ENCODE results near the gene LRRC75B. TPM values are rescaled to one million over a fixed set of nuclear protein-coding genes. Genes with fewer than 3 reads are reported as not detected.

Gene LRRC75B
- total and polyA plus RNA-seq, 2 of the 8 experiments (the other 6 are each of a cell fraction or from before 2014, with no cell fraction given) = 12.2 to 26.6 TPM

- TF ChIP-seq BCL11A (IDR thresholded peaks at IDR 0.05; ENCODE audit: low read depth in 2 of 2, low read length in 2 of 2) = no peak
- no peak for TF ChIP-seq ASH2L (IDR thresholded peaks at IDR 0.05; ENCODE audit: low read length)
- no peak for TF ChIP-seq CBX5 (IDR thresholded peaks at IDR 0.05; ENCODE audit: low read depth, low read length)
- TF ChIP-seq RAD21 (IDR thresholded peaks at IDR 0.05 in 1 of 2, conservative IDR thresholded peaks at IDR 0.05 in 1 of 2; ENCODE audit: low read depth in 2 of 2, low read length in 2 of 2) = no peak
- TF ChIP-seq CREB1 (IDR thresholded peaks at IDR 0.05) = no peak
- no peak for TF ChIP-seq E2F6 (IDR thresholded peaks at IDR 0.05)
- TF ChIP-seq EP300 (IDR thresholded peaks at IDR 0.05; ENCODE audit: borderline replicate concordance in 1 of 2, low read depth in 2 of 2, low read length in 2 of 2) = no peak
- no peak for TF ChIP-seq KDM5A (IDR thresholded peaks at IDR 0.05; ENCODE audit: low read length)
- no peak for TF ChIP-seq POLR2AphosphoS5 (IDR thresholded peaks at IDR 0.05; ENCODE audit: low read depth, low read length)
These were observed 51.0 kb downstream of the LRRC75B start (continued) for GRCh38 chr22:24541681-24542515.
